Activated effector memory CD4-positive, alpha-beta T cell treated with anti-CD3 and anti-CD28 coated beads, Interleukin-2, amount 50 U/mL, for 16 hours (primary cell): ENCODE results near the gene TNRC6C.

ENCODE experiments used
- DNase-seq: peaks from one replicate; pipeline ENCODE4 v3.0.0-alpha.2; 2020

TNRC6C gene

GRCh38 chr17:78092794-78093324, 134.4 kb downstream of the TNRC6C start:
- DNase-seq: peak; percentile 9

- DNase-seq: no peak
Measured at GRCh38 chr17:78095035-78095434, 136.5 kb downstream of the TNRC6C start.

GRCh38 chr17:78096093-78096492, 137.6 kb downstream of the TNRC6C start:
- DNase-seq: no peak

GRCh38 chr17:78101112-78101511, 142.6 kb downstream of the TNRC6C start:
- DNase-seq: no peak

- no peak for DNase-seq
Measured at GRCh38 chr17:78101542-78101941, 143.0 kb downstream of the TNRC6C start.

- no peak for DNase-seq
Measured at GRCh38 chr17:78103311-78103710, 144.8 kb downstream of the TNRC6C start.

- no peak for DNase-seq
Measured at GRCh38 chr17:78104540-78104941, 146.0 kb downstream of the TNRC6C start.

- no peak for DNase-seq
Measured at GRCh38 chr17:78105101-78105500, 146.6 kb downstream of the TNRC6C start.

GRCh38 chr17:78105551-78105950, 147.0 kb downstream of the TNRC6C start:
- no peak for DNase-seq

- DNase-seq: no peak
Measured at GRCh38 chr17:78106211-78106610, 147.7 kb downstream of the TNRC6C start.

GRCh38 chr17:78107457-78107856, 149.0 kb downstream of the TNRC6C start:
- no peak for DNase-seq

- no peak for DNase-seq
Measured at GRCh38 chr17:78107976-78108725, 149.6 kb downstream of the TNRC6C start.

- no peak for DNase-seq
Measured at GRCh38 chr17:78108726-78109488, 150.4 kb downstream of the TNRC6C start.

GRCh38 chr17:78109489-78109761, 150.9 kb downstream of the TNRC6C start:
- DNase-seq: no peak

GRCh38 chr17:78110363-78111015, 152.0 kb downstream of the TNRC6C start:
- DNase-seq: no peak

- no peak for DNase-seq
Measured at GRCh38 chr17:78111016-78111726, 152.7 kb downstream of the TNRC6C start.

GRCh38 chr17:78111727-78112517, 153.4 kb downstream of the TNRC6C start:
- no peak for DNase-seq

- peak; percentile 93 for DNase-seq
Measured at GRCh38 chr17:78112518-78113471, 154.3 kb downstream of the TNRC6C start.

GRCh38 chr17:78113804-78114785, 155.6 kb downstream of the TNRC6C start:
- no peak for DNase-seq
